HL-60 (cell line): Measurements from ENCODE around the gene HLCS.

Experiments used
- GABPA ChIP-seq: IDR thresholded peaks from 2 replicates; pipeline ENCODE4 v1.6.1; 2012; ENCODE audit warnings: low read depth
- POLR2AphosphoS5 ChIP-seq: IDR thresholded peaks from 2 replicates; pipeline ENCODE4 v1.6.1; 2012; ENCODE audit warnings: low read depth
- TF ChIP-seq, protein P1 (sequence below): IDR thresholded peaks from one replicate; pipeline ENCODE4 v1.5.1; 2011; ENCODE audit warnings: low read length, control low read depth, inconsistent platforms; ENCODE audit not compliant: insufficient read depth
- TF ChIP-seq, protein P2 (sequence below): IDR thresholded peaks from 2 replicates; pipeline ENCODE4 v1.6.1; 2012; ENCODE audit warnings: low read depth; ENCODE audit not compliant: insufficient replicate concordance

DNA sequence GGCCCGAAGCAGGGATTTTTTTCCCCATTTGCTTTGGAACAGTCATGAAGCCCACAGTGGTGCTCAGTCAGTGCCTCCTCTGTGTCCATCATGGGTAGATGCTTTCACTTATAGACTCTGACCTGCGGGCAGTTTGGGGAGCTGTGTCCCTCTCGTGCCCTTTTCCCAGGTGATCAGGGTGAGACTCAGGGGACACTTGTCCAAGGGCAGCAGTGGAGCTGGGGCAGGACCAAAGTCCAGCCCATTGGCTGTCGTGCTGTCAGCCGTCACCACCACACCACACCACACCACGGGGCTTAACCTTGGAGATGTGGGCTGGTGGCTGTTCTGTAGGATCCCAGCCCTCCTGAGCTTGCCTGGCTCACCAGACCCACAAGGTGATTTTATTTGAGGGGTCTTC, 232.6 kb downstream of the HLCS start:
- TF ChIP-seq, protein P1, sequence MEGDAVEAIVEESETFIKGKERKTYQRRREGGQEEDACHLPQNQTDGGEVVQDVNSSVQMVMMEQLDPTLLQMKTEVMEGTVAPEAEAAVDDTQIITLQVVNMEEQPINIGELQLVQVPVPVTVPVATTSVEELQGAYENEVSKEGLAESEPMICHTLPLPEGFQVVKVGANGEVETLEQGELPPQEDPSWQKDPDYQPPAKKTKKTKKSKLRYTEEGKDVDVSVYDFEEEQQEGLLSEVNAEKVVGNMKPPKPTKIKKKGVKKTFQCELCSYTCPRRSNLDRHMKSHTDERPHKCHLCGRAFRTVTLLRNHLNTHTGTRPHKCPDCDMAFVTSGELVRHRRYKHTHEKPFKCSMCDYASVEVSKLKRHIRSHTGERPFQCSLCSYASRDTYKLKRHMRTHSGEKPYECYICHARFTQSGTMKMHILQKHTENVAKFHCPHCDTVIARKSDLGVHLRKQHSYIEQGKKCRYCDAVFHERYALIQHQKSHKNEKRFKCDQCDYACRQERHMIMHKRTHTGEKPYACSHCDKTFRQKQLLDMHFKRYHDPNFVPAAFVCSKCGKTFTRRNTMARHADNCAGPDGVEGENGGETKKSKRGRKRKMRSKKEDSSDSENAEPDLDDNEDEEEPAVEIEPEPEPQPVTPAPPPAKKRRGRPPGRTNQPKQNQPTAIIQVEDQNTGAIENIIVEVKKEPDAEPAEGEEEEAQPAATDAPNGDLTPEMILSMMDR = no peak
- TF ChIP-seq, protein P2, sequence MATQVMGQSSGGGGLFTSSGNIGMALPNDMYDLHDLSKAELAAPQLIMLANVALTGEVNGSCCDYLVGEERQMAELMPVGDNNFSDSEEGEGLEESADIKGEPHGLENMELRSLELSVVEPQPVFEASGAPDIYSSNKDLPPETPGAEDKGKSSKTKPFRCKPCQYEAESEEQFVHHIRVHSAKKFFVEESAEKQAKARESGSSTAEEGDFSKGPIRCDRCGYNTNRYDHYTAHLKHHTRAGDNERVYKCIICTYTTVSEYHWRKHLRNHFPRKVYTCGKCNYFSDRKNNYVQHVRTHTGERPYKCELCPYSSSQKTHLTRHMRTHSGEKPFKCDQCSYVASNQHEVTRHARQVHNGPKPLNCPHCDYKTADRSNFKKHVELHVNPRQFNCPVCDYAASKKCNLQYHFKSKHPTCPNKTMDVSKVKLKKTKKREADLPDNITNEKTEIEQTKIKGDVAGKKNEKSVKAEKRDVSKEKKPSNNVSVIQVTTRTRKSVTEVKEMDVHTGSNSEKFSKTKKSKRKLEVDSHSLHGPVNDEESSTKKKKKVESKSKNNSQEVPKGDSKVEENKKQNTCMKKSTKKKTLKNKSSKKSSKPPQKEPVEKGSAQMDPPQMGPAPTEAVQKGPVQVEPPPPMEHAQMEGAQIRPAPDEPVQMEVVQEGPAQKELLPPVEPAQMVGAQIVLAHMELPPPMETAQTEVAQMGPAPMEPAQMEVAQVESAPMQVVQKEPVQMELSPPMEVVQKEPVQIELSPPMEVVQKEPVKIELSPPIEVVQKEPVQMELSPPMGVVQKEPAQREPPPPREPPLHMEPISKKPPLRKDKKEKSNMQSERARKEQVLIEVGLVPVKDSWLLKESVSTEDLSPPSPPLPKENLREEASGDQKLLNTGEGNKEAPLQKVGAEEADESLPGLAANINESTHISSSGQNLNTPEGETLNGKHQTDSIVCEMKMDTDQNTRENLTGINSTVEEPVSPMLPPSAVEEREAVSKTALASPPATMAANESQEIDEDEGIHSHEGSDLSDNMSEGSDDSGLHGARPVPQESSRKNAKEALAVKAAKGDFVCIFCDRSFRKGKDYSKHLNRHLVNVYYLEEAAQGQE = no peak
- TF ChIP-seq GABPA = no peak
- TF ChIP-seq POLR2AphosphoS5 = no peak
